Progenitor cell of endocrine pancreas (in vitro differentiated cells): Measurements from ENCODE around the gene RNASEH2B. TPM values are rescaled to one million over a fixed set of nuclear protein-coding genes. Genes with fewer than 3 reads are reported as not detected.

ENCODE experiments used
- DNase-seq: peaks from one replicate; pipeline ENCODE4 v3.0.0; 2021; ENCODE audit warnings: low spot score; ENCODE audit not compliant: unreplicated experiment
- H3K27ac Mint-ChIP-seq: 2 replicates; pipeline ENCODE4 v1.8.0; 2021; ENCODE audit warnings: mild to moderate bottlenecking, moderate library complexity, mixed read lengths
- H3K27me3 Mint-ChIP-seq: 2 replicates; pipeline ENCODE4 v1.8.0; 2021; ENCODE audit warnings: mixed read lengths
- H3K36me3 Mint-ChIP-seq: 2 replicates; pipeline ENCODE4 v1.8.0; 2022; ENCODE audit warnings: mixed read lengths; ENCODE audit not compliant: insufficient read depth
- H3K4me1 Mint-ChIP-seq: 2 replicates; pipeline ENCODE4 v1.8.0; 2021; ENCODE audit warnings: low read depth, mixed read lengths
- H3K4me3 Mint-ChIP-seq: 2 replicates; pipeline ENCODE4 v1.8.0; 2021; ENCODE audit warnings: low read depth, mild to moderate bottlenecking, moderate library complexity, mixed read lengths
- H3K9me3 Mint-ChIP-seq: 2 replicates; pipeline ENCODE4 v1.8.0; 2021; ENCODE audit warnings: low read depth, mixed read lengths
- CTCF ChIP-seq: fragments of 200-600 bp; sonication (generic); IDR thresholded peaks from one replicate; pipeline ENCODE4 v1.5.0; 2021; ENCODE audit warnings: antibody characterized with exemption, mild to moderate bottlenecking; ENCODE audit not compliant: unreplicated experiment
- total RNA-seq: library from RNA; stranded (reverse); gene quantifications from 2 replicates; pipeline ENCODE4 v1.2.1, GENCODE V29; 2021

Gene RNASEH2B
- total RNA-seq, 1 donor from 2014 or later: 43.3 TPM

DNA sequence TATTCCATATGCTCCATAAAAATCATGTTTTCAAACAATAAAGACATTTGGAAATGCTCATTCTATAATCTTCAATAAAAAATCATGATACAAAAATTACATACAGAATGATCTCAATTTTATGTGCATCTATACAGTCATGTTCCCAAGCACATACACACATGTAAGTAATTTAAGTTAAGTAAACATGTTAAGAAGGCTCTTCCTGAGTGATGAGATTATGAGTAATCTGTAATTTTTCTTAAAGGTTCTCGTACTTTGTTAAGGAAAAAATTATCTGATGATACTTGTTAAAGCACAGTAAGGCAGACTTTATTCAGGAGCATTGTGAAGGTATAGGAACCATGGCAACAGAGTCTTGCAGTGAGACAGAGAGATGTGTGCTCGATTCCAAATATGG, 36.1 kb upstream of the RNASEH2B start:
- Mint-ChIP-seq H3K4me3 (no peak overlapping the region), H3K36me3 (no peaks in the 10 kb centered on the region), H3K4me1 (no peaks in the 10 kb centered on the region), H3K9me3 (no peaks in the 10 kb centered on the region), H3K27ac (no peak overlapping the region), H3K27me3 (no peaks in the 10 kb centered on the region)
- no peak for DNase-seq
- no peak for TF ChIP-seq CTCF

- DNase-seq: no peak
- no peaks in the 10 kb centered on the region for H3K36me3 Mint-ChIP-seq
- no peaks in the 10 kb centered on the region for H3K27me3 Mint-ChIP-seq
- no peaks in the 10 kb centered on the region for H3K9me3 Mint-ChIP-seq
- no peak for TF ChIP-seq CTCF
- H3K27ac Mint-ChIP-seq: no peak overlapping the region
- no peak overlapping the region for H3K4me3 Mint-ChIP-seq
- H3K4me1 Mint-ChIP-seq: no peaks in the 10 kb centered on the region
Measured at GRCh38 chr13:50873991-50874390, 35.6 kb upstream of the RNASEH2B start.

DNA sequence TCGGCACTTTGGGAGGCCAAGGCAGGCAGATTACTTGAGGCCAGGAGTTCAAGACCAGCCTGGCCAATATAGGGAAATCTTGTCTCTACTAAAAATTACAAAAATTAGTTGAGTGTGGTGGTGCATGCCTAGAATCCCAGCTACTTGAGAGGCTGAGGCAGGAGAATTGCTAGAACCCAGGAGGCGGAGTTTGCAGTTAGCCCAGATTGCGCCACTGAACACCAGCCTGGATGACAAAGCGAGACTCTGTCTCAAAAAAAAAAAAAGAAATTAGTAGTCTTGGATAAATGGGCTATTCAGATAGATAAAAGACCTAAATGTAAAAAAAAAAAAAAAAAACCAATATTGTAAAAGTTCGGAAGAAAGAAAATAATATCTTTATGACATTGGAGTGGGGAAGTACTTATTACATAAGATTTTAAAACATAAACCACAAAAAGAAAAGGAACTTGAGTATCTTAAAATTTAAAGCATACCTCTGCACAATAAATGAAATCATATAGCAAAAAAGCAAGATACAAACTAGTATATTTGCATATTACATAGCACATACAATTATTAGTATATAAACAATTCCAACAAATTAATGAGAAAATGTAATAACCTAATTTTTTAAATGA, 26.7 kb upstream of the RNASEH2B start:
- no peak for DNase-seq
- Mint-ChIP-seq H3K9me3 (peaks cover 3% of the 10 kb centered on the region), H3K36me3 (peaks cover 1% of the 10 kb centered on the region), H3K27ac (no peak overlapping the region), H3K4me1 (no peaks in the 10 kb centered on the region), H3K27me3 (no peaks in the 10 kb centered on the region), H3K4me3 (no peak overlapping the region)
- no peak for TF ChIP-seq CTCF

DNA sequence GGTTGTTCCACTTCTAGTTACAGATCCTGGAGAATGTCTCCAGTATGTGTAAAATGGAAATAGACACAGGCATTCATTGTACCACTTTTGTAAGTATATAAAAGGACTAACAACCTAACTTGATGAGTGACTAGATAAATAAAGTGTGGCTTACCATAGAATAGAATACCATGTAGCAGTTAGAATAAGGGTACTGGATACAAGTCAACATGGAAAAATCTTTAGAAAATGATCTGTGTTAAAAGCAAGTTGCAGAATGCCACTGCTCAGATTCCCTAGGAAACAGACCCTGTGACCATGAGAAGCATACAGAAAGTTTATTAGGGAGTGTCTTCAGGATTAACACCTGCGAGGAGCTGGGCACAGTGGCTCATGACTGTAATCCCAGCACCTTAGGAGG, 25.9 kb upstream of the RNASEH2B start:
- no peak overlapping the region for H3K4me3 Mint-ChIP-seq
- H3K36me3 Mint-ChIP-seq: peaks cover 1% of the 10 kb centered on the region
- no peaks in the 10 kb centered on the region for H3K4me1 Mint-ChIP-seq
- peaks cover 3% of the 10 kb centered on the region for H3K9me3 Mint-ChIP-seq
- TF ChIP-seq CTCF: no peak
- no peaks in the 10 kb centered on the region for H3K27me3 Mint-ChIP-seq
- no peak for DNase-seq
- H3K27ac Mint-ChIP-seq: no peak overlapping the region

- no peak for DNase-seq
- Mint-ChIP-seq H3K36me3 (peaks cover 1% of the 10 kb centered on the region), H3K4me1 (no peaks in the 10 kb centered on the region), H3K27ac (no peak overlapping the region), H3K4me3 (no peak overlapping the region), H3K27me3 (no peaks in the 10 kb centered on the region), H3K9me3 (peaks cover 3% of the 10 kb centered on the region)
- no peak for TF ChIP-seq CTCF
Measured at GRCh38 chr13:50884265-50884664, 25.3 kb upstream of the RNASEH2B start.
